Activated CD4-positive, alpha-beta T cell treated with anti-CD3 and anti-CD28 coated beads for 36 hours (primary cell): ENCODE data around the gene CD3D. TPM values are rescaled to one million over a fixed set of nuclear protein-coding genes. Genes with fewer than 3 reads are reported as not detected.

Experiments used
- ATAC-seq: fragments of 200-7000 bp; cut with Tn5 transposase; one replicate; pipeline ENCODE4 v1.10.0; 2021; ENCODE audit warnings: mild to moderate bottlenecking, moderate library complexity
- CTCF ChIA-PET: fragments of 350-600 bp; sonication (Branson Sonifier 250); formaldehyde crosslinking; loops from one replicate; lab custom pipeline; 2021; ENCODE audit warnings: antibody characterized with exemption; lab: Charles Lee
- POLR2A ChIA-PET: fragments of 350-600 bp; sonication (Branson Sonifier 250); formaldehyde crosslinking; loops from one replicate; lab custom pipeline; 2021; ENCODE audit warnings: antibody characterized with exemption, inconsistent platforms; lab: Charles Lee
- DNase-seq: peaks from one replicate; pipeline ENCODE4 v3.0.0-alpha.2; 2020
- H3K27ac Mint-ChIP-seq: one replicate; pipeline ENCODE4 v1.8.0; 2021; ENCODE audit warnings: mixed read lengths
- H3K27me3 Mint-ChIP-seq: one replicate; pipeline ENCODE4 v1.8.0; 2021; ENCODE audit warnings: mixed read lengths
- H3K36me3 Mint-ChIP-seq: one replicate; pipeline ENCODE4 v1.8.0; 2021; ENCODE audit warnings: low read depth, mixed read lengths
- H3K4me1 Mint-ChIP-seq: one replicate; pipeline ENCODE4 v1.8.0; 2021; ENCODE audit warnings: mixed read lengths
- H3K4me3 Mint-ChIP-seq: one replicate; pipeline ENCODE4 v1.8.0; 2021; ENCODE audit warnings: mild to moderate bottlenecking, moderate library complexity, mixed read lengths
- H3K9me3 Mint-ChIP-seq: one replicate; pipeline ENCODE4 v1.8.0; 2021; ENCODE audit warnings: low read depth, mixed read lengths
- intact Hi-C, 2 experiments: fragments of 100-400 bp; cut with DNase I in 1 of 2; cut with micrococcal nuclease in 1 of 2; formaldehyde crosslinking; loops; one replicate each; pipeline versions ENCODE4 v1.14.2 to v1.15.1; 2022 to 2024; cut with DNase I, micrococcal nuclease
- total RNA-seq, 2 experiments: library from RNA; stranded (reverse); gene quantifications; one replicate each; pipeline ENCODE4 v1.2.3, GENCODE V29; 2021

Gene CD3D
- total RNA-seq, result 100 to 1,000 TPM; 305 to 331 TPM

DNA sequence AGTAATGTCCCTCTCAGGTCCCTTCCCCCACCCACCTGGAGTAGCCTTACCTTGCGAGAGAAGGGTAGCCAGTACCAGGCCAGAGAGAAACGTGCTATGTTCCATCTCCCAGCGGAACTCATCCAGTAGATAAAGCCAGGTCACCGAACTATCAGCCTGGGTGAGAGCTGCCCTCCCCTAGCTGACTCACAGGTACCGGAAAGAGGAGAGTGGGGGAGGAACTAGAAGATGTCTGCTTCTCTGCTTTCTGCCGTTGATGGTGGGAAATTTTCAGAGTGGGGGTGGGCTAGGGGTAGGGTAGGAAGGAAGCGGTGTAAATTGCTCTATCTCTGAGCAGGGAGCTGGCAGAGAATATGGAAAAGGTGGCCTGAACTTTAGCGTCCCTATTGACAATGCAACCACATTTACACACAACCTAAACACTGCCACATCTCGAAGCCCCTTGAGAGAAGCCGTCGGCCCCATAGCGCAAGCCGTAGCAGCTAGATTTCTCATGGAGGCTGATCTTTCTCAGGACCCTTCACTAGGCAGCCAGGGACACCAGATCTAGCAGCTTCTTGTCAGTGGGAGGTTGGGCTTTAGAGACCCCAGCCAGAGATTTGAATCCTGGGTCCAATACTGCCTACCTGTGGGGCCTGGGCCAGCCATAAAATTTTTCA lies at the start of gene CD3D:
TSS of gene CD3D (minus strand) at position 203 of the 659 bp plus-strand sequence. CDS start at position 105, 98 bp downstream.
- ChIA-PET CTCF (interaction anchor here (0.6 to 2.0 kb wide), 15 partner anchors 10 to 980 kb away, joined by 3 to 15 read pairs (median 5); partner anchors contain the start of gene TREH), POLR2A (interaction anchor here (0.6 to 3.8 kb wide), 7 partner anchors 34 to 292 kb away, joined by 3 to 23 read pairs (median 4); partner anchors contain the start of genes CD3E and MPZL3)
- ATAC-seq (peak; percentile 62), DNase-seq (peak; percentile 84)
- H3K4me3 Mint-ChIP-seq, result peak within 1 kb of the TSS; percentile 83
- H3K9me3 Mint-ChIP-seq, result no peaks in the 10 kb centered on the region
- peak within 1 kb of the TSS; percentile 100 for H3K27ac Mint-ChIP-seq
- H3K4me1 Mint-ChIP-seq, result peaks cover 53% of the 10 kb centered on the region
- H3K36me3 Mint-ChIP-seq, result peaks cover 67% of the 10 kb centered on the region
- no peaks in the 10 kb centered on the region for H3K27me3 Mint-ChIP-seq
- intact Hi-C loops, result loop anchor here (1.0 to 5.0 kb wide), 7 partner anchors 38 to 585 kb away; partner anchors contain the start of genes ATP5MG (in 2 of the 2), BCL9L (in 1 of the 2) and CD3E (in 1 of the 2)

DNA sequence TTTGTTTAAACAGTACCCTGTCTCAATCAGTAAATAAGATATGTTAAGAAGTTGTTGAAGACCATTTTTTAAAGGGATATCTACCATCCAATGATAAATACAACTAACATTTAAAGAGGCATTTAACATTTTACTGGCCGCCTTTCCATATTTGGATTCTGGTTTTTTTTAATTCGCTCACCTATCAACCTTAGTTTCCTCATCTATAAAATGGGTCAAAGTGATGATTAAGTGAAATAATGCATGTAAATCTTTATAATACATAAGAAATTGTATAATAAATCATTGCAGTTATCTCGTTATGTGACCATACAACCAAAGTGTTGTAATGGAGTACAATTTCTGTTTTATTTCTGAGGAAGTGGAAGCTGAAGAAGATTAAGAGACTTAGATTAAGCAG lies 41.2 kb upstream of the CD3D start:
- no peak for DNase-seq
- CTCF ChIA-PET, result interaction anchor here (1.1 to 3.3 kb wide), 2 partner anchors 11 to 14 kb away, joined by 3 to 14 read pairs; no protein-coding TSS in a partner anchor

DNA sequence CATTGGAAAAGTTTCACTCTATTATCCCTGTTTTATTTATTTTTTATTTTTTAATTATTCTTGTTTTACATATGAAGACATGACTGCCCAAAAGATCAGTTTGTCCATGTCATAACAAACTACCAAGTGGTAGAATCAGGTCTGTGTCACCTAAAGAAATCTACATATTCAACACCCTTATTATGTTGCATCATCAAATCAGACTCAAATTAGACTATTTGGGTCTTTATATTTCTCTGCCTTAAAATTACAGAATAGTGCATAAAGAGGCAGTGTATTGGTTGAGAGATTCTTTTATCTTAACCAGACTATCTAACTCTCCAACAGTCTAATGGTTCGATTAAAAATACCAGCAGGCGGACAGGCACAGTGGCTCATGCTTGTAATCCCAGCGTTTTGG lies 40.4 kb upstream of the CD3D start:
- ATAC-seq, result no peak
- POLR2A ChIA-PET, result interaction anchor here (0.6 kb wide), 1 partner anchor 188 kb away, joined by 3 read pairs; no protein-coding TSS in a partner anchor
- CTCF ChIA-PET, result interaction anchor here (0.7 to 1.2 kb wide), 3 partner anchors 10 to 184 kb away, joined by 3 read pairs; no protein-coding TSS in a partner anchor
- H3K4me1 Mint-ChIP-seq, result no peaks in the 10 kb centered on the region
- no peaks in the 10 kb centered on the region for H3K27me3 Mint-ChIP-seq
- DNase-seq, result no peak
- intact Hi-C loops, result no loop called here
- no peak overlapping the region for H3K27ac Mint-ChIP-seq
- no peaks in the 10 kb centered on the region for H3K9me3 Mint-ChIP-seq
- no peak overlapping the region for H3K4me3 Mint-ChIP-seq
- peaks cover 66% of the 10 kb centered on the region for H3K36me3 Mint-ChIP-seq

More for the DNA sequence above, 41.2 kb upstream of the CD3D start:
- no peak overlapping the region for H3K4me3 Mint-ChIP-seq
- peaks cover 64% of the 10 kb centered on the region for H3K36me3 Mint-ChIP-seq
- no peak for ATAC-seq
- intact Hi-C loops, result no loop called here
- H3K27me3 Mint-ChIP-seq, result no peaks in the 10 kb centered on the region
- no peaks in the 10 kb centered on the region for H3K4me1 Mint-ChIP-seq
- no peaks in the 10 kb centered on the region for H3K9me3 Mint-ChIP-seq
- POLR2A ChIA-PET, result no interaction called here
- H3K27ac Mint-ChIP-seq, result no peak overlapping the region

DNA sequence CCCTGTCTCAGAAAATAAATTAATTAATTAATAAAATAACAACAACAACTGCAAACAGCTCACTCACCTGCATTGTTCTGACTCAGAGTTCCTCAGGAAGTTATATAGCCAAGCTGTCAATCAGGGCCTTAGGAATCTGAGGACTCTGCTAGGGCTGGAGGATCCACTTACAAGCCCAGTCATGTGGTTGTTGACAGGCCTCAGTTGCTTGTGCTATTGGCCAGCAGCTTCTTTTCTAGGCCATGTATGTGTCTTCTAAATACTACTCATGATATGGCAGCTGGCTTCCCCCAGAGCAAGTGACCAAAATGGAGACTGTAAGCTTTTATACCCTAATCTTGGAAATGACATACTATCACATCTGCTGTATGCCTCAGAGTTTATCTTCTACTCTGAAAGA lies 38.1 kb upstream of the CD3D start:
- no peaks in the 10 kb centered on the region for H3K27me3 Mint-ChIP-seq
- peaks cover 7% of the 10 kb centered on the region for H3K4me1 Mint-ChIP-seq
- no peak overlapping the region for H3K4me3 Mint-ChIP-seq
- no peak for ATAC-seq
- peaks cover 66% of the 10 kb centered on the region for H3K36me3 Mint-ChIP-seq
- no peak for DNase-seq
- H3K27ac Mint-ChIP-seq, result no peak overlapping the region
- H3K9me3 Mint-ChIP-seq, result no peaks in the 10 kb centered on the region
- intact Hi-C loops, result no loop called here
- POLR2A ChIA-PET, result interaction anchor here (0.8 kb wide), 1 partner anchor 12 kb away, joined by 5 read pairs; no protein-coding TSS in a partner anchor
- CTCF ChIA-PET, result interaction anchor here (1.4 to 2.0 kb wide), 2 partner anchors 11 to 16 kb away, joined by 5 to 8 read pairs; no protein-coding TSS in a partner anchor

DNA sequence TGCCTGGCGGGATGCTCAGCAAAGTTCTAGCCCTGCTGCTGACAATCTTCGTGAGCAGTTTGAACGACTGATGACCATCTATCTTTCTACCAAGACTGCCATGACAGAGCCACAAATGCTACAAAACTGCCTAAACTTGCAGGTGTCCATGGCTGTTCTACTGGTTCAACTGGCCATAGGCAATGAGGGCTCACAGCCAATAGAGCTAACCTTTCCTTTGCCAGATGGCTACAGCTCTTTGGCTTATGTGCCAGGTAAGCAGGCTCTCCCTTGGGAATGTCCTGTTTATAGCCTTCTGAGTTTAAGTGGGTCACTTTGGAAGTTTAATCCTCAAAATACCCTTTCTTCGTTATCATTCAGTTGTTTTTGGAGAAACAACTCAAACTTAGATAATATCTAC lies 37.0 kb upstream of the CD3D start:
- POLR2A ChIA-PET, result interaction anchor here (0.6 to 0.8 kb wide), 2 partner anchors 28 to 104 kb away, joined by 3 read pairs; no protein-coding TSS in a partner anchor
- peaks cover 8% of the 10 kb centered on the region for H3K4me1 Mint-ChIP-seq
- DNase-seq (no peak), ATAC-seq (no peak)
- CTCF ChIA-PET, result interaction anchor here (0.6 to 2.0 kb wide), 4 partner anchors 10 to 208 kb away, joined by 3 to 8 read pairs (median 4); no protein-coding TSS in a partner anchor
- H3K27ac Mint-ChIP-seq, result no peak overlapping the region
- H3K27me3 Mint-ChIP-seq, result no peaks in the 10 kb centered on the region
- H3K4me3 Mint-ChIP-seq, result no peak overlapping the region
- peaks cover 65% of the 10 kb centered on the region for H3K36me3 Mint-ChIP-seq
- no peaks in the 10 kb centered on the region for H3K9me3 Mint-ChIP-seq
- intact Hi-C loops, result no loop called here

DNA sequence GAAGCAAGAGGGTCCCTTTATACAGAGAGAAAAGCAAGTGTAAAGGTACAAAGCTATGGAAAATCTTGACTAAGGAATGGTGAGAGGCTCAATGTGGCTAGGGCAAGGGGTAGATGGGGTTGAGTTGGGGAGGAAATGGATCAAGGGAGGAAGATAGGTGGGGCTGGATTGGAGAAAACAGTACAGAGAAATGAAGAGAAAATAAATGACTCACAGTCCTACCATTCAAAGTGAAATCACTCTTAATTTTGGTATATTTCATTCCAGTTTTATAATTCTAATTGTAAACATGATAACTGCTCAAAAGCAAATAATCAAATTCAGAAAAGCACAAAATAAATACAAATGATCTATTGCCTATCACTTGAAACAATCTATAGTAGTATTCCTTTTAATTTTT lies 33.5 kb upstream of the CD3D start:
- peaks cover 65% of the 10 kb centered on the region for H3K36me3 Mint-ChIP-seq
- CTCF ChIA-PET, result interaction anchor here (0.6 kb wide), 1 partner anchor 33 kb away, joined by 4 read pairs; the partner anchor contains the start of gene CD3D
- H3K4me3 Mint-ChIP-seq, result no peak overlapping the region
- no peaks in the 10 kb centered on the region for H3K27me3 Mint-ChIP-seq
- H3K9me3 Mint-ChIP-seq, result no peaks in the 10 kb centered on the region
- peaks cover 8% of the 10 kb centered on the region for H3K4me1 Mint-ChIP-seq
- POLR2A ChIA-PET, result no interaction called here
- intact Hi-C loops, result no loop called here
- ATAC-seq, result peak; percentile 55
- DNase-seq, result no peak
- H3K27ac Mint-ChIP-seq, result peak overlapping the region; percentile 86

DNA sequence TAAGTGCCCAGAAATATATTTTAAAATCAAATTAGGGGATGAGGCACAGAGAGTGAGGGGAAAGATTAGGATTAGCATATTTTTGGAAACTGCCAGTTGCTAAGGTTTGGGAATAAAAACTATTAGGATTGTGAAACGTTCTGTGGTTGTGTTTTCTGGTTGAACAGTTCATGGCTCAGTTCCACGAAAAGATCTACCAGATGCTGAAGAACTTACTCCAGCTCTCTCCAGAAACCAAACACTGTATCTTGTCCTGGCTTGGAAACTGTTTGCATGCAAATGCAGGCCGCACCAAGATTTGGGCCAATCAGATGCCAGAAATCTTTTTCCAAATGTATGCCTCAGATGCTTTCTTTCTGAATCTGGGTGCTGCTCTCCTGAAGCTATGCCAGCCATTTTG lies 32.2 kb upstream of the CD3D start:
- POLR2A ChIA-PET, result interaction anchor here (0.5 kb wide), 1 partner anchor 150 kb away, joined by 3 read pairs; the partner anchor contains the start of gene JAML
- H3K4me1 Mint-ChIP-seq, result peaks cover 8% of the 10 kb centered on the region
- CTCF ChIA-PET, result no interaction called here
- DNase-seq (no peak), ATAC-seq (no peak)
- no peak overlapping the region for H3K4me3 Mint-ChIP-seq
- H3K9me3 Mint-ChIP-seq, result no peaks in the 10 kb centered on the region
- H3K27ac Mint-ChIP-seq, result peak overlapping the region; percentile 51
- intact Hi-C loops, result no loop called here
- no peaks in the 10 kb centered on the region for H3K27me3 Mint-ChIP-seq
- peaks cover 66% of the 10 kb centered on the region for H3K36me3 Mint-ChIP-seq

DNA sequence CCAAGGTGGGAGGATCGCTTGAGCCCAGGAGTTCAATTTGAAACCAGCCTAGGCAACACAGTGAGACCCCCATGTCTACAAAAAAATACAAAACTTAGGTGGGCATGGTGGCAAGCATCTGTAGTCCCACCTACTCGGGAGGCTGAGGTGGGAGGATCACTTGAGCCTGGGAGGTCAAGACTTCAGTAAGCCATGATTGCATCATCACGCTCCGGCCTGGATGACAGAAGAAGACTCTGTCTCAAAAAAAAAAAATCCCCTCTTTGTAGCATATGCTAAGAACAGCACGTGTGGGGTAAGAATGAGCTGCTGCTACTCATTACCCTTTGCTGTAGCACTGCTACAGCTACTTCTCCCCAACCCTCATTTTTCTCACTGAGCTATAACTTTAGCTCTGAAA lies 31.4 kb upstream of the CD3D start:
- Mint-ChIP-seq H3K4me3 (no peak overlapping the region), H3K36me3 (peaks cover 66% of the 10 kb centered on the region), H3K27ac (peak overlapping the region; percentile 4), H3K27me3 (no peaks in the 10 kb centered on the region), H3K9me3 (no peaks in the 10 kb centered on the region), H3K4me1 (peaks cover 8% of the 10 kb centered on the region)
- POLR2A ChIA-PET, result interaction anchor here (0.6 kb wide), 2 partner anchors 16 to 148 kb away, joined by 3 to 5 read pairs; no protein-coding TSS in a partner anchor
- CTCF ChIA-PET, result interaction anchor here (0.6 to 2.6 kb wide), 3 partner anchors 34 to 202 kb away, joined by 3 to 8 read pairs (median 6); no protein-coding TSS in a partner anchor
- ATAC-seq (no peak), DNase-seq (no peak)
- intact Hi-C loops, result no loop called here

DNA sequence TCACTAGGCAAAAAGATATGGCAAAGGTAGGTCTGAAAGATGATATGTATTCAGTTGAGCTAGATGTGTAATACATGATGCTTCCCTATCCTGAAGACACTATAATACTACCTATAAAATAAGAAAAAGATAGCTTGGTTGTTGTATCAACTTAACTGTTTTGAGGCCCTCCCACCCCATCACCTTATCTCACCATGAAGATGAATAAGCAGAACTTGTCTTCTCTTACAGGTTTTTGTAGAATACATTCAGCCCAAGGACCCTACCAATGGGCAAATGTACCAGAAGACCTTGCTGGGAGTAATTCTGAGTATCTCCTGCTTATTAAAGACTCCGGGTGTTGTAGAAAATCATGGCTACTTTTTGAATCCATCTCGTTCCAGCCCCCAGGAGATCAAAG lies 30.8 kb upstream of the CD3D start:
- no peaks in the 10 kb centered on the region for H3K27me3 Mint-ChIP-seq
- no peak for DNase-seq
- POLR2A ChIA-PET, result no interaction called here
- H3K4me1 Mint-ChIP-seq, result peaks cover 8% of the 10 kb centered on the region
- H3K27ac Mint-ChIP-seq, result no peak overlapping the region
- ATAC-seq, result no peak
- no peak overlapping the region for H3K4me3 Mint-ChIP-seq
- CTCF ChIA-PET, result interaction anchor here (0.5 to 2.6 kb wide), 5 partner anchors 10 to 268 kb away, joined by 3 to 8 read pairs (median 3); no protein-coding TSS in a partner anchor
- peaks cover 69% of the 10 kb centered on the region for H3K36me3 Mint-ChIP-seq
- intact Hi-C loops, result no loop called here
- no peaks in the 10 kb centered on the region for H3K9me3 Mint-ChIP-seq

DNA sequence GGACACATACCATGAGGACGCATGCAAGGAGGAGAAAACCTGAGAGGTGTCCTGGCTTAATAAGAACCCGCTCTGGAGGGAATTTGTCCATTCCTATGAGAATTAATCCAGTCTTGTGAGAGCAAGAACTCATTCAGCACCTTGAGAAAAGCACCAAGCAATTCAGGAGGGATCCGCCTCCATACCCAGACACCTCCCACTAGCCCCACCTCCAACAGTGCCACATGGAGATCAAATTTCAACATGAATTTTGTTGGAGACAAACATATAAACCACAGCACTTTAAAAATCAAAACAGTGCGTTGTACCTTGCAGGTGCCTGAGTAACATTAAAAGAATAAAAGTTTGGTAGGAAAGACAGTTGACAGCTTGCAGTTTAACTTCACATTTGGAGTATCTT lies 28.3 kb upstream of the CD3D start:
- Mint-ChIP-seq H3K27ac (no peak overlapping the region), H3K36me3 (peaks cover 61% of the 10 kb centered on the region), H3K27me3 (no peaks in the 10 kb centered on the region), H3K4me3 (no peak overlapping the region), H3K4me1 (peaks cover 3% of the 10 kb centered on the region), H3K9me3 (no peaks in the 10 kb centered on the region)
- DNase-seq, result no peak
- no peak for ATAC-seq
- ChIA-PET POLR2A (no interaction called here), CTCF (interaction anchor here (0.6 kb wide), 1 partner anchor 172 kb away, joined by 3 read pairs; no protein-coding TSS in a partner anchor)
- intact Hi-C loops, result no loop called here

DNA sequence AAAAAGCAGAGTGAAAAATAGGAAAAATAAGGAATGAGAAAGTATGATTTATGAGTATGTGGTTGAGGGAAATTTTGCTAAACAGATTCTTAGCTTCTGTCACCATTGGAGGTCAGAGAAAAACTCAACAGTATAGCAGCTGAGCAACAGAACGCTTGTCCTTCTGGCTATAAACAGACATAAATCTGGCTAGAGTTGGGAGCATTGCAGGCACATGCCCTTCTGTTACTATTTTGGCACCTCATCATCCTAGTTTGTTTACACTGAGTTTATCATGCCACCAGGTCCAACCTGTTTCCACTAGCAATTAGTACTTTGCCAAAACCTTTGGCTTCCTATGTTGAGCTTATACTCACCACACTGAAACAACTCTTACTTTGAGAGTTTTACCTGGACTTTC lies 23.8 kb upstream of the CD3D start:
- Mint-ChIP-seq H3K27me3 (no peaks in the 10 kb centered on the region), H3K4me3 (no peak overlapping the region), H3K27ac (no peak overlapping the region), H3K36me3 (peaks cover 46% of the 10 kb centered on the region), H3K4me1 (peaks cover 24% of the 10 kb centered on the region), H3K9me3 (no peaks in the 10 kb centered on the region)
- ChIA-PET CTCF (interaction anchor here (0.7 to 1.0 kb wide), 4 partner anchors 18 to 73 kb away, joined by 3 to 4 read pairs (median 4); partner anchors contain the start of gene CD3E), POLR2A (no interaction called here)
- intact Hi-C loops, result no loop called here
- ATAC-seq (no peak), DNase-seq (no peak)
